HepG2 (cell line): ENCODE measurements around the gene QRSL1. TPM values are rescaled to one million over a fixed set of nuclear protein-coding genes. Genes with fewer than 3 reads are reported as not detected.

Source experiments
- CEBPZ ChIP-seq: IDR thresholded peaks from 2 replicates; pipeline ENCODE4 v1.6.1; 2012; ENCODE audit warnings: low read length, improper control_type of control experiment
- ETS1 ChIP-seq: sonication (generic); formaldehyde crosslinking; IDR thresholded peaks from 2 replicates; pipeline ENCODE4 v1.4.0; 2020; ENCODE audit warnings: missing genetic modification reagents
- HCFC1 ChIP-seq: fragments of 150-350 bp; IDR thresholded peaks from 2 replicates; pipeline ENCODE4 v1.6.1; 2014; ENCODE audit warnings: low read depth, low read length
- HNF1A ChIP-seq, 2 experiments: sonication (generic) in 1 of 2; formaldehyde crosslinking in 1 of 2; IDR thresholded peaks; 2 replicates each; pipeline versions ENCODE4 v1.4.0 to v1.6.1; 2016 to 2020; ENCODE audit warnings: borderline replicate concordance in 1 of 2, low read depth in 1 of 2, mild to moderate bottlenecking in 1 of 2, missing genetic modification reagents in 1 of 2
- SALL2 ChIP-seq: sonication (generic); formaldehyde crosslinking; IDR thresholded peaks from 2 replicates; pipeline ENCODE4 v1.8.1; 2023; ENCODE audit warnings: mild to moderate bottlenecking, missing genetic modification reagents, inconsistent platforms
- SRSF1 ChIP-seq: fragments of 200-400 bp; formaldehyde crosslinking; optimal IDR thresholded peaks from 2 replicates; pipeline ENCODE3; 2017; ENCODE audit warnings: mild to moderate bottlenecking, low read depth, low read length, moderate library complexity
- YY1 ChIP-seq: IDR thresholded peaks from 2 replicates; pipeline ENCODE4 v1.6.1; 2011; ENCODE audit warnings: low read length, low read depth, moderate library complexity, mild to moderate bottlenecking; ENCODE audit not compliant: insufficient read depth, insufficient replicate concordance
- ZNF142 ChIP-seq: sonication (generic); formaldehyde crosslinking; IDR thresholded peaks from 2 replicates; pipeline ENCODE4 v1.4.0; 2020; ENCODE audit warnings: missing genetic modification reagents
- ZNF232 ChIP-seq: sonication (generic); formaldehyde crosslinking; IDR thresholded peaks from 2 replicates; pipeline ENCODE4 v1.4.0; 2020; ENCODE audit warnings: missing genetic modification reagents, borderline replicate concordance
- ZNF362 ChIP-seq: sonication (generic); formaldehyde crosslinking; IDR thresholded peaks from 2 replicates; pipeline ENCODE4 v1.4.0; 2020; ENCODE audit warnings: missing genetic modification reagents, mild to moderate bottlenecking, borderline replicate concordance
- polyA plus RNA-seq, 8 experiments: library from polyadenylated mRNA; depleted of rRNA in 3 of 8; stranded (reverse) in 7 of 8; unstranded in 1 of 8; fragments of >200 nt; fragmentation: Illumina TruSeq in 4 of 8; extraction: Trizol in 4 of 8; gene quantifications; 2 replicates each; pipeline versions ENCODE4 v1.2.1 to v1.2.3, GENCODE V29; 2011 to 2016; ENCODE audit warnings: low read depth in 4 of 8, missing spikeins in 1 of 8, mixed read lengths in 1 of 8; ENCODE audit not compliant: insufficient read depth in 1 of 8
- total RNA-seq, 5 experiments: library from RNA; depleted of rRNA; stranded (reverse); fragments of >200 nt; fragmentation: Illumina TruSeq; extraction: Trizol; gene quantifications; 2 replicates each; pipeline ENCODE4 v1.2.3, GENCODE V29; 2016; ENCODE audit warnings: low read depth in 1 of 5

Gene QRSL1
- total and polyA plus RNA-seq, 2 of the 13 experiments (the other 11 are each of a cell fraction or from before 2014, with no cell fraction given), result 8.2 to 22.3 TPM

GRCh38 chr6:106629103-106629858 is at the start of gene QRSL1, which contains the start of gene RTN4IP1 (continued):
- TF ChIP-seq YY1 (peak; percentile 99), SALL2 (CRISPR knock-in tag) (peak; percentile 74), CEBPZ (no peak), HNF1A (IDR thresholded peaks at IDR 0.05; ENCODE audit: low read depth) (no peak), HNF1A (CRISPR knock-in tag; IDR thresholded peaks at IDR 0.05; ENCODE audit: borderline replicate concordance) (peak; percentile 14; the same call in 1 of the 2 replicates), ZNF362 (CRISPR knock-in tag) (peak; percentile 42; the same call in 1 of the 2 replicates), HCFC1 (peak; percentile 49; the same call in 1 of the 2 replicates), ZNF232 (CRISPR knock-in tag) (0 out of 2 replicates have a peak, but pooled peaks have one; percentile 50), ZNF142 (CRISPR knock-in tag) (peak; percentile 25; the same call in 1 of the 2 replicates), SRSF1 (peak; percentile 56), ETS1 (peak; percentile 72; the same call in 1 of the 2 replicates)
